SIG-M5 treated with dmso at 0.1 percent for 504 hours (cell line): ENCODE results near the gene SPRR3.

Experiments used
- DNase-seq: peaks from one replicate; lab custom pipeline; 2025; ENCODE audit not compliant: unreplicated experiment; lab: John Stamatoyannopoulos, UW

SPRR3 gene

DNA sequence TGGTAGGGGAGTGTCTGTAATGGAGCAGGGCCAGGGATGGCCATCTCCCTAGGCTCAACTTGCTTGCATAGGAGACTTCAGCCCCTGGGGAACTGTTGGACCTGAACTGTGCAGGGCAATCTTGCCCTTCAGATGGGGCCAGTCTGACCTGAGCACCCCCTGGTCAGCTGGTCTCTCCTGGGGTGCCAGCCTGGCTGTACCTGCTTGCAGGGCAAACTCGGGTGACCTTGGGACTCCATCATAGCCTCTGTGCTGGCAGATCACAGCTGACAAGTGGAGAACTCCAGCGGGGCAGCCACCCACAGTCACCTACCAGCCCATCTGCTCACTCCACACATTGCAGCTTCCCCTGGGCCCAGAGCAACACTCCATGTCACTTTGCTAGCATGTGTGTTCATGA is 47.7 kb downstream of the SPRR3 start:
- no peak for DNase-seq
